ENCODE data around the gene RALGAPB. TPM values are rescaled to one million over a fixed set of nuclear protein-coding genes. Genes with fewer than 3 reads are reported as not detected.
"Not testable (repeated sequence)": the region's sequence is repeated elsewhere in the genome, so short reads cannot be mapped to it uniquely, and the experiment has no call there.

Gene RALGAPB
- total RNA-seq, 2 experiments from 2014 or later = 30.4 to 31.9 TPM

GRCh38 chr20:38435555-38435939, 37.1 kb upstream of the RALGAPB start:
- Mint-ChIP-seq H3K36me3 (ENCODE audit: low read depth) (peaks cover 44% of the 10 kb centered on the region), H3K4me3 (peak overlapping the region; percentile 98), H3K27ac (peak overlapping the region; percentile 93), H3K4me1 (ENCODE audit: low read depth) (peaks cover 52% of the 10 kb centered on the region), H3K27me3 (peaks cover 10% of the 10 kb centered on the region), H3K9me3 (no peaks in the 10 kb centered on the region)
- Histone ChIP-seq H3K9me3 (ENCODE audit: control insufficient read depth in 1 of 2, insufficient read depth in 1 of 2, low read length in 2 of 2) (no peaks in the 10 kb centered on the region), H3K27ac (ENCODE audit: low read depth in 1 of 2, low read length in 2 of 2) (no peak overlapping the region), H3K4me1 (ENCODE audit: insufficient read depth, low read length) (peaks cover 30% of the 10 kb centered on the region), H3K36me3 (ENCODE audit: insufficient read depth, low read length) (peaks cover 34% of the 10 kb centered on the region), H3K4me3 (ENCODE audit: low read length) (no peak overlapping the region), H3K27me3 (ENCODE audit: control insufficient read depth in 1 of 2, insufficient read depth in 2 of 2, low read length in 2 of 2) (no peaks in the 10 kb centered on the region)
- ChIA-PET POLR2A (interaction anchor here (0.8 to 3.6 kb wide), 11 partner anchors 9 to 526 kb away, joined by 3 to 149 read pairs (median 4); partner anchors contain the start of genes DHX35, RALGAPB, RPRD1B and TTI1), CTCF (interaction anchor here (0.7 to 4.1 kb wide), 13 partner anchors 10 to 491 kb away, joined by 3 to 123 read pairs (median 5); partner anchors contain the start of genes FAM83D and RALGAPB)
- intact Hi-C loops (cut with DNase I, micrococcal nuclease) = loop anchor here (1.0 to 10.0 kb wide), 6 partner anchors 11 to 1141 kb away; partner anchors contain the start of genes RALGAPB (in 2 of the 2), ACTR5 (in 1 of the 2), DHX35 (in 1 of the 2) and RPRD1B (in 1 of the 2)
- TF ChIP-seq CTCF (IDR thresholded peaks at IDR 0.05) = peak; percentile 61
- ATAC-seq (ENCODE audit: poor library complexity) (no peak), DNase-seq (no peak)

GRCh38 chr20:38437796-38438195, 34.8 kb upstream of the RALGAPB start:
- DNase-seq = no peak
- CTCF ChIA-PET = interaction anchor here (2.4 to 4.1 kb wide), 2 partner anchors 9 to 35 kb away, joined by 14 to 52 read pairs; partner anchors contain the start of gene RALGAPB
- H3K9me3 ChIP-seq (ENCODE audit: control insufficient read depth in 1 of 2, insufficient read depth in 1 of 2, low read length in 2 of 2) = no peaks in the 10 kb centered on the region
- no peak overlapping the region for H3K4me3 ChIP-seq (ENCODE audit: low read length)
- H3K4me1 Mint-ChIP-seq (ENCODE audit: low read depth) = peaks cover 31% of the 10 kb centered on the region
- no peak overlapping the region for H3K27ac ChIP-seq (ENCODE audit: low read depth in 1 of 2, low read length in 2 of 2)
- peaks cover 22% of the 10 kb centered on the region for H3K36me3 Mint-ChIP-seq (ENCODE audit: low read depth)
- intact Hi-C loops (cut with DNase I, micrococcal nuclease) = loop anchor here in 1 of 2 experiments (5.0 to 10.0 kb wide), 3 partner anchors 307 to 1143 kb away; partner anchors contain the start of genes ACTR5 and DHX35
- H3K9me3 Mint-ChIP-seq = no peaks in the 10 kb centered on the region
- no peak overlapping the region for H3K27ac Mint-ChIP-seq
- peaks cover 11% of the 10 kb centered on the region for H3K36me3 ChIP-seq (ENCODE audit: insufficient read depth, low read length)
- POLR2A ChIA-PET = interaction anchor here (1.8 kb wide), 1 partner anchor 9 kb away, joined by 10 read pairs; no protein-coding TSS in a partner anchor
- no peak for TF ChIP-seq CTCF (IDR thresholded peaks at IDR 0.05)
- peaks cover 15% of the 10 kb centered on the region for H3K27me3 Mint-ChIP-seq
- H3K4me1 ChIP-seq (ENCODE audit: insufficient read depth, low read length) = peaks cover 22% of the 10 kb centered on the region
- ATAC-seq (ENCODE audit: poor library complexity) = no peak
- peaks cover 0 to 3% of the 10 kb centered on the region in 2 experiments for H3K27me3 ChIP-seq (ENCODE audit: control insufficient read depth in 1 of 2, insufficient read depth in 2 of 2, low read length in 2 of 2)
- H3K4me3 Mint-ChIP-seq = no peak overlapping the region

GRCh38 chr20:38441110-38441509, 31.5 kb upstream of the RALGAPB start:
- H3K36me3 ChIP-seq (ENCODE audit: insufficient read depth, low read length); H3K9me3 ChIP-seq (ENCODE audit: control insufficient read depth in 1 of 2, insufficient read depth in 1 of 2, low read length in 2 of 2); POLR2A ChIA-PET; ATAC-seq (ENCODE audit: poor library complexity); H3K4me3 ChIP-seq (ENCODE audit: low read length); CTCF ChIA-PET; DNase-seq; H3K27ac ChIP-seq (ENCODE audit: low read depth in 1 of 2, low read length in 2 of 2); H3K27ac Mint-ChIP-seq; H3K36me3 Mint-ChIP-seq (ENCODE audit: low read depth); H3K9me3 Mint-ChIP-seq; H3K4me3 Mint-ChIP-seq; H3K4me1 ChIP-seq (ENCODE audit: insufficient read depth, low read length); H3K27me3 ChIP-seq (ENCODE audit: control insufficient read depth in 1 of 2, insufficient read depth in 2 of 2, low read length in 2 of 2): not testable (repeated sequence)
- intact Hi-C loops (cut with DNase I, micrococcal nuclease) = loop anchor here in 1 of 2 experiments (10.0 kb wide), 1 partner anchor 746 kb away; the partner anchor contains the start of gene CTNNBL1
- peaks cover 15% of the 10 kb centered on the region for H3K27me3 Mint-ChIP-seq
- H3K4me1 Mint-ChIP-seq (ENCODE audit: low read depth) = peaks cover 11% of the 10 kb centered on the region

Measured in CD4-positive, alpha-beta T cell (primary cell).